Right lobe of liver (tissue), 4 donors: ENCODE data around the gene TGM3.

ENCODE experiments used
- CTCF ChIP-seq, 4 donors: fragments of 200-600 bp in 3 of 4; fragments of 450-650 bp in 1 of 4; IDR thresholded peaks; one replicate each; pipeline versions ENCODE4 v1.5.1 to v1.8.0; 2016 to 2022; ENCODE audit warnings: antibody characterized with exemption in 4 of 4, mild to moderate bottlenecking in 2 of 4
- POLR2A ChIP-seq: fragments of 450-650 bp; IDR thresholded peaks from one replicate; pipeline ENCODE4 v1.6.1; 2017; ENCODE audit warnings: antibody characterized with exemption, mild to moderate bottlenecking
- donor health status: DM: no; HTN: no; CAD: no.
- donor health status: DM: no; HTN: no; CAD: no.
- donor health status: DM: no; HTN: yes; CAD: no.

GRCh38 chr20:2290486-2290885, 5.3 kb upstream of the TGM3 start:
- TF ChIP-seq CTCF (IDR thresholded peaks at IDR 0.05) (no peak), POLR2A (no peak)
